D341Med (cell line): ENCODE results near the gene DUSP10.
A peak's percentile ranks its signal among the peaks of the same experiment; 100 is the strongest.

ENCODE experiments used
- DNase-seq: peaks from one replicate; pipeline ENCODE4 v3.0.0; 2012; ENCODE audit warnings: low spot score

The DUSP10 gene

DNA sequence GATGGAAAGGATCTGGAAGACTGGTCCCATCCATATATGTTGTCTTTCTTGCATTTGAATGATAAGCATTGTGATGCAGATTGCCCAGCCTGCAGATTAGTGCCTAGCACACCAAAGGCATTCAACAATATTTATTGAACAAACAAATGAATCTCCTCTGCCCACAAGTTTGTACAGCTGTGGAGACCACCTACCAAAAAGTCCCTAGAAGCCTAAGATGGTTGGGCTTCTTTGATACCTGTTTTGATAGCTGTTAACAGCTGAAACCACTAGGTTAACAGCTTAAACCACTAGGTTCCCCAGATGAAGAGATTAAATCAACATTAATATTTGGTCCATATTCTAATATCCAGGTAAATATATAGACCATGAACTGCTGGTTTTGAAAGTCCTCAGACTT is 9.8 kb downstream of the DUSP10 start:
- DNase-seq = no peak

DNA sequence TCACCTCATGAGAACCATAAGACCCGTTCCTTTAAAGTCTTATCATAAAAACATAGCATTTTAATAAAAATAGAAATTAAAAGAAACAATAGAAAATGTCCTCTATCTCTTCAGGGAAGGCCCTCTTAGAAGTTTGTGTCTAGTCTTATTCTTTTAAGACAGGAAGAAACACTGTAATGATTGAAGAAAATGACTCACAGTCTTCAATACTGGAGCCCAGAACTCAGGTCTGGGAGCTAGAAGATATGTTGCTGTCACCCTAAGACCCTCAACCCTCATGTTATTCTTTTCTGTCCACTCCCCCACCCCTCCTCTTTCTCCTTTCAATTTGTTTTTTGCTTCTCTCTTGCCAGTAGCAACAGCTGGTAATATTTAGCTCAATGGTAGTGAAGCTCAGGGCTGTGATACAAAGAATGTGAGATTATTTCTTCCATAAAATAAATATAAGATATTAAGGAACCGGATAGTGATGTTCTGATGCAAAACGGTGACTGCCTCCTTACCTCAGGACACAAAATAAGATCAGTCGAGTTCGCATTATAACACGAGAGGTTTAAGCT is 12.0 kb downstream of the DUSP10 start:
- no peak for DNase-seq

DNA sequence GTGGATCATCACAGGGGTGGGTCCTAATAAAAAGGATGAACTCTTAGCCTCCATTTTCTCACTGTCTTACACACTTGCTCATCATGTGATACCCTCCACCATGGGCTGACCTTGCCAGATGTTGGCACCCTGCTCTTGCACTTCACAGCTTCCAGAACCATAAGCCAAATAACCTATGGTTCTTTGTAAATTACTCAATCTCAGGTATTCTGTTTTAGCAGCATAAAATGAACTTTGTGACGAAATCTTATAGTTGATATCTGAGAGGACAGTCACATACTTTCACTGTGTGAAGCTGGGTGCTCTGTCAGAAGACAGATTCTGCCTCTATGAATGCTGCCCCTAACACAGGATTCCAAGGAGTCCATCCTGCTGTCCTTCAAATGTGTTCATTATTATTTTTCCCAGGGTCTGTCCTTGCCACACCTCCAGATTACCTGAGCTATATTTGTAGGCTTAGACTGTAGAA is 13.8 kb downstream of the DUSP10 start:
- no peak for DNase-seq

DNA sequence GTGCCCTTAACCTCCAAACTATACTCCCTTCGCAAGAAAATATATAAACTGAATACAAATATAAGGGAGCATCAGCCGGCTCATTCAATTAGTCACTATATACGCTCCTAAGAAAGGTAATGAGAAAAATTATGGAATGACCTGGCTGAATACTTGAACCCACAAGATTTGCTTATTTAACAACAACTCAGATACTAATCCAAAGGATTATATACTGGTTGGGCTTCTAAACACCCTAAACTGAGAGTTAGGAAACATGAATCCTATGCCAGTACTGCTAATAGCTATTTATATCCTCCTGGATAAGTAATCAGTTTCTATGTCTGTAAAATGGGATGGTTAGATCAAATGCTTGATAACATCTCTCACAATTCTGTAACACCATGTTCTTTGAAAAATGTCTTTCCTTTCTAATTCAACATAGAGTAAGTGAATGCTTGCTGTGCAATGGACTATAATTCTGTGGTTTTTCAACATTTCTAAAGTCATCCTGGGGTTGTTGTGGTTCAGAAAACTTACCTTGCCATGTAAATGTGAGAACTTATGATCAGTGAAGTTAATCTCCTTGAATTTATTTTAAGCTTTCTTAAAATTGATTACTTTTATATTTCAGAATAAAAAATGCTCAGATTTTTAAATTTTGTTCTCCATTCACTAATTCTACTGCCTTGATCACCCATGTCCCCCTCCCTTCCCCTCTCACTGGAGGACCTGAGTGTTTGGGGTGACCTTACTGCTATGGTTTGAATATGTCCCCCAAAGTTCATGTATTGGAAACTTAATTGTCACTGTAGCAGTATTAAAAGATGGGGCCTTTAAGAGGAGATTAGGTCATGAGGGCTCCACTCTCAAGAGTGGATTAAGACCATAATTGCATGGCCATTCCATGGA is 14.5 kb downstream of the DUSP10 start:
- no peak for DNase-seq

DNA sequence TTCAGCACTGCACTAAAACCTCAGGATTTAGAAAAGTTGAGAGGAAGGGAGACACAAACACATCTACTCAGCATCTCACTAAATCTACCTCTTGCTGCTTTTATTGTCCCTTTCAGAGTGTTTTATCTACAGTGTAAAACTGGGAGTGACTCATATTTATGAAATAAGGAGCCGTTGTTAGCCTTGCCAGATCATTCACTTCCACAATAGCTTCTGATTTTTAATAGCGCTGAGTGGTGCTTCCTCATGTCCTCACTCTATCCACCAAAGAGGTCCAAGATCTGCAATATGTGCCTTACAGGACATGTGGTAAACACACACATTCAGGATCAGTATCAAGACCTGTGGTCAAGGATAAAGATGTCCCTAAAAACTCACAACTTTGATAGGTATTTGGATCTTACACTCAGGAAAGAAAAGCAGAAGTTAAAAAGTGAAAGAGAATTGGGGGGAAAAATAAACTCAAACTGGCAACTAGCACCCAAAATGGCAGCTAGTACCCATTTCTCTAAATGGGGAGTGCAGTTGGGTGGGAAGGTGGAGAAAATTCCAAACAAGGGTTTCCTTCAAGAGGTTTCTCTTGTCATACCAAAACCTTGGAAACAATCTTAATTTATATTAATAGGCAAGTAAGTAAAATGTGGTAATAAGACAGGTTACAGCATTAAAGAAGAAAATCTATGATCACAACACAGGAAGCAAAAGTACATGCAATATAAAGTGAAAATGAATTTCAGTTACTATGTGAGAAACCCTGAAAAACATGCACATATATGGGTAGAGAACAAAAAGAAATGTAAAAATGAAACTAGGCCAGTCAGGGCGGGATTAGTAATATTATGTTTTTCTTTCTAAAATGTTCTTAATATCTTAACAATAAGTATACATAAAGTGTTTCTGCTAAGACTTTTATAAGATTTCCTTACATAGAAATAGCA is 15.9 kb downstream of the DUSP10 start:
- DNase-seq = no peak

DNA sequence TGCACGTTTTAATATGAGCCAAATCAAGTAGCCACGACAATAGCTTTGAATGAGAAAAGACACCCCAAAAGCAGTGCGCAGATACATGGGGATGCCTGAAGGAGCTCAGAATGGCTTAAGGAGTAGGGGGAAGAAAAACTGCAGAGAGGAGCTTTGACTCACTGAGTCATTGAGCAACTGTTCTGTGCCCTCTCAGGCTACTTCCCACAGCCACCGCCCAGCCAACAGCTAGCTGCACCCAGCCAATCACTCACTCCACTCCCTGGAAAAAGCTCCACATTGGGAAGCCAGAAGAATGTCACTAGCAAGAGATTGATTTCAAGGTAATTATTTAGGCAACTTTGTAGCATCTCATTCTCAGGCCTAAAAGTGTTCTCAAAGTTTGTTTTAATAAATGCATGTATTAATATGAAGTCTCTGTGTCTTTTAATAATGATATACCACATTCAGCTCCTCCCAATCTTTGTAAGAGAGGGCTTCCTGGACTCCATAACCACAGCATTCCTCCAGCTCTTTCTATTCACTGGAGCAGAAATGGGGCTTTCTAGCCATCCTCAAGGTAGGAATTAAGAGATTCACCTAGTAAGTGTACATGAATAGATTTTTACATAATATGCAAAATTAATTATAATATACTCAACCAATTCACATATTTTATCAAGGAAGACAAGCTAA is 16.8 kb downstream of the DUSP10 start:
- no peak for DNase-seq

DNA sequence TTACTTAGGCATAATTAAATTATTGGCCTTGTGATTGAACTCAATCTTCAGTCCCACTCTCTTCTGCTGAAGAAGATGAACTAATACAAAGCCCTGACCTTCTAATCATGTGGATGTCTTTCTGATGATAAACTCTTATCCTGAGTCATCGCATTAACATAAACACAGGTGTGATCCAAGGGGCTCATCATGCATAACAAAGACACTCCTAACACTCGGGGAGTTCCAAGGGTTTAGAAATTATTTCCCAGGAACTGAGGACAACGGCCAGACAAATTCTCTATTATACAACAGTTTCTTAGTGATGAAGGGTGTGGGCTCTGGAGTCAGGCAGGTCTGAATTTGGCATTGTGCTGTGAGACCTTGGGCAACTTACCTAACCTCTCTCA is 18.0 kb downstream of the DUSP10 start:
- no peak for DNase-seq

DNA sequence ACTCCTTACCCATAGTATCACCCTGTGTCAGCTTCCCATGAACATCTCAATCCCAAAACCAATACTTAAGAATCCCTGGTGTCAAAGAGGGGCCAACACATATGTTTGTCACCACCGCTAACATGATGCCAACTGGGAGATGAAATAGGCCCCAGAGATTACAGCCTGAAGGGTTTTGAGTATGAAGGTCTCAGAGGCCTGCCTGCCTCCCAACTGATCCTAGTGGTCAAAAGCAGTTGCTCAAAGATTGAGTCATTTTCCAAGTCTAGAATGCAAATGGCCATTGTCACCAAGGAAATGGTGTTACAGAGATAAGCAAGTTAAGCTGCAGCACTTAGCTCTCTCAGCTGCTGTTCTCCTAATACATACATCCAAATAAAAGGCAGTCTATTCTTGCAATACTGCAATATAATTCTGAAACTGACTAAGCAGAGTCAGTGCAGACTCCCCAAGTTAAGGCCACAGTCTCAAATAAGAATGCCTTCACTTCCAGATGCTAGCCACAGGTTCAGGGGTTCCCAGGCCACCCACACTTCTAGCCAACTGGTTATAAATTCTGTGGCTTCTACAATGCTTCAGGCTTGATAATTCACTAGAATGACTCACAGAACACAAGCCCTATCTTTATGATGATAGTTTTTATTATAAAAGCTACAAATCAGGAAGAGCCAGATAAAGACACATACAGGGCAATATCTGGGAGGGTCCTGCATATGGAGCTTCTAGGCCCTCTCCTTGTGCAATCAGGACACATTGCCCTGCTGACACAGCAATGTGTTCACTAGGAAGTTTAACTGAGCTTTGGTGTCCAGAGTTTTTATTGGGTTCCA is 18.7 kb downstream of the DUSP10 start:
- DNase-seq = no peak

DNA sequence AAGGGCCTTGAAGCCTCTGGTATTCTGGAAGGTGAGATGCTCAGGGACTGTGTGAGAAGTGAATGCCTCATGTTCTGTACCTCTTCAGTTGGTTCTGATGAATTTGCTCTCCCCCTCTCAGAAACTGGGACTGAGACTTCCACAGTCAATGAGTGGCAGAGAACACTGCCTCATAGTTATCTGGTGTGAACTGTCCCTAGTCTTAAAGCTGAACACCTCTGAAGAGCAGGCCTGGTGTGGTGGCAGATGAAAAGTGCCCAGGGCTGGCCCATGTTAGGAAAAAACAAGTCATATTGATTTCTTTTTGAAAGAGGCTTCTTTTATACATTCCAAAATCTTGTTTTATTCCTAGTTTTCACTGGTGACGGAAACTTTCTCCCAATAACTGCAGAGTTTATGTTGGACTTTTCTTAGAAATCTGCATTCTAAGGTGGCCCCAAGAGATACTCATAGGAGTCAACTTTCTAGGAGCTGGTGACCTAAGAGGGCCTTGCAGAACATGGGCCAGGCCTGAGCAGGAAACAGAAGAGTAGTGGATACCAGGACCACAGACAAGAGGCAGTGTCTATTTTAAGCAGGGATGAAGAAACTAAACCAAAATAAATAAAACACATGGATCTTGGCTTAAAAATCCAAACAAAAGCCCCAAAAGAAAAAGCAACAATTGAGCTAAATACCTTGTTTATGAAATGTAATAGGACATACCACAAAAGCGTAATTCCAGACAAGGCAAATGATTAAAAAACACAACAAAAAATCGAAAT is 19.5 kb downstream of the DUSP10 start:
- DNase-seq = no peak

DNA sequence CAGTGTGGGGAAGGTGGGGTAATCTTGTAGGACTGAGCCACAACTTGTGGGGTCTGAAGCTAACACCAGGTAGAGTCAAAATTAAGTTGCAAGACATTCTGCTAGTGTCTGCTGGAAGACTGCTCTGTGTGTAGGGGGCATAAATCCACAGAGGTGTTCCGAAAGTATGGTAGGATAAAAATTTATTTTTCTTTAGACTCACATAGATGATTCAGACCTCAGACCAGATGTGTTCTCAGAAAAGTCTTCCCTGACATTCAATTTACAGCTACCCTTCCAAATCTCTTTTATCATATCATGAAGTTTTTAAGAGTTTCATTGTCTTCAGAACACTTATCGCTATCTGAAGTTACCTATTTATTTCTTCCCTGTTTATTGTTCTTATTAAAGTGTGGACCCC is 21.3 kb downstream of the DUSP10 start:
- no peak for DNase-seq

DNA sequence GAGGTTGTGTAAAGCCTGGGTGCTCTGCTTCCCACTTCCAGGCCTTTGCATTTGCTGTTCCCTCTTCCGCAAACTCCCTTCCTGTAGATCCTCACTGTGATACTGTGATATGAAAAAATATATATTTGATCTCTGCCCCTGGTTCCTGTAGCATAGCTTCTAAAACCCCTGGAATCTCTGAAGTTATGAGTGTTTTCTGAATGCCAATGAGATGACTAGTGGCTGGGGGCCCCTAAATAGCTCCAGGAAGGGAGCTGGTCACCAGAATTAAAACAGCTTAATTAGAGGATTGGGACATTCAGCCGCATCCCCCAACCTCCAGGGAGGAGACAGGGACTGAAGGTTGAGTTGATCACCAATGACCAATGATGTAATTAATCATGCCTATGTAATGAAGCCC is 21.9 kb downstream of the DUSP10 start:
- DNase-seq = no peak

DNA sequence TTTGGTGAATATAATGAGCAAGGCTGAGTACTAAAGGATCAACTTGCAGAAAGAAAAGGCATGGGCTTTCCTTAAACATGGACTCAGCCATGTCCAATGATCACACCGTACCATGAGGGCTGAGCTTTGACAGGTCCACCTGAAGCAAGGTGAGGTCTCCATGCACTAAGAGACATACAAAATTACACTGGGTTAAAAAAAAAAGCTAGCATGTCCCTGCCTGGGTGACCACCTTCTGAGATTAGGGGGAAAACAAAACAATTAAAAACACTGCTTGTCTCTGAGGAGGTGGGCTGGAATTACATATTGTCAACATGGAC is 22.7 kb downstream of the DUSP10 start:
- no peak for DNase-seq

DNA sequence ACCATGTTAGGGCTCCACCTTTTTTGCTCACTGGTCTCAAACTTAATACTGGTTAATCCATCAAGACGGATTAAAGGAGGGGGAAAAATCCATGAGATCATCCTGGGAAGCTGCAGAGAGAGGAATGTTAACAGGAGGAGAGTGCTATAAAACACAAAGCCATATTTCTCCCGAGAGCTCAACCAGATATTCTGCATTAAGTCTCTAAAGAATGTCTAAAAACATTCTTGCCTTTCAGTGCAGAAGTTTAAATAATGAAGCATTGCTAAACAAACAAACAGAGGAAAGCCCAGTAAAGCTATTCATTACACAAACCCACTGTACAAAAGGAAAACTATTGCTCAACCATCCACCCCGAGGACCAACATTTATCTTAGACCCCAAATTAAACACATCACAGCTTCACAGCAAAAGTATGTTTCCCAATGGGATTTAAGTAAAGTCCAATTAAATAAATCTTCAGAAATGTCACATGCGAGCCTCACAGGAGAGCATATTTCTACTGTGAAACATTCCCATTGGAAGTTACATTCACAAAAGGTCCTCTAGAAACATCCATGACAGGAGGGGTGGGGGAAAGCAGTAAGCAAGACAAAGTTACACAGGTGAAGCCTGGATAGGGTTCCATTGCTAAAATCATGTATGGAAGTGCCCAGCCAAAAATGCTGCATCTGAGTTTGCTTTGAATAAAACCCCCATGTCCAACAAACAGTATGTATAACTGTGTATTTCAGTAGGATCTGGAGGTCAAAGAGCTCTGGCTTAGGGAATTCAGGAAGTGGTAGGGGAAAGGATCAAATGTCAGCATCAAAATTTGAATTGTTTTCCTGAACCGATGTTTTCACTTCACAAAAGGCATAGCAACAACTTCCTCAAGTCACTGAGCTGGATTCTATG is 23.3 kb downstream of the DUSP10 start:
- peak; percentile 72 for DNase-seq

DNA sequence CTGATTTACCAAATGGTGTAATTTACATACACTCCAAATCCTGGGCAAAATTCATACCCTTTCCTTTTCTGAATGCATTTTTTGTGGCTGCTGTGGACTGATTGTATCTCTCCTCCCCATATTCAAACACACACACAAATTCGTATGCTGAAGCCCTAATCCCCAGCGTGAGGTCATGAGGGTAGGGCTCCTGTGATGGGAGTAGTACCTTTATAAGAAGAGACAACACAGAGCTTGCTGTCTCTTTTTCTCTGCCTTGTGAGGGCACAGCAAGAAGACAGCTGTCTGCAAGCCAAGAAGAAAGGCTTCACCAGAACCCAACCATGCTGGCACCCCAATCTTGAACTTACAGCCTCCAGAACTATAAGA is 24.4 kb downstream of the DUSP10 start:
- no peak for DNase-seq

DNA sequence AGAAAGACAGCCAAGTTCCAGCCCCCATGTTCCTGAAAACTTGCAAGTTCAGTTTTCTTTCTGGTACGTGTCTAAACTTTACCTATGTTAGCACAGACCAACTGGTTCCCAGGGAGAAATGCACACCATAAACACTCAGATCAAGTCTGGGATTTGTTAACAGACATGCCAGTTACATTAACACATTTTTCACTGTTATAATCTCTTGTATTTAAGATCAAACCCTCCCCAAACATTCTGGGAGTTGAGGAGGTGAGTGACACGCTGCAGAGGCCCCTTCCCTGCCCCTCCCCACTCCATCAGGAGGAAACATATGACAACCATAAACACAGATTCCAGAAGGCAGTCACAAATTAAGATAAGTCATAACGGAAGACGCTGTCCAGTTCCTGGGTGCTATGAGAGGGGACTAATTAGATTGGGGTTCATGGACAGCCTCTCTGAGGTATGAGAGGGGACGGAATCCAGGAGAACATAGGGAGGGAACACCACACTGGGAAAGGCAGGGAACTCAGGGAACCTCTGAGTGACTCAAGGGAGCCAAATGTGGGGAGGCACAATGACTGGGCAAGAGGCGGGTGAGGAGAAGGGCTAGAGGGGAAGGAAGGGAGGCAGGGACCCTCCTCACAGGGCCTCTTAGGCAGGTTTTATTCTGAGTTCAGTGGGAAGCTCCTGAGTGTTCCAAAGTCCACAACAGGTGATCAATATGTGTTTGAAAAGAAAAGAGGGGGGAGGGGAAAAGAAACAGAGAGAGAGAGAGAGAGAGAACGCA is 25.0 kb downstream of the DUSP10 start:
- DNase-seq = no peak

DNA sequence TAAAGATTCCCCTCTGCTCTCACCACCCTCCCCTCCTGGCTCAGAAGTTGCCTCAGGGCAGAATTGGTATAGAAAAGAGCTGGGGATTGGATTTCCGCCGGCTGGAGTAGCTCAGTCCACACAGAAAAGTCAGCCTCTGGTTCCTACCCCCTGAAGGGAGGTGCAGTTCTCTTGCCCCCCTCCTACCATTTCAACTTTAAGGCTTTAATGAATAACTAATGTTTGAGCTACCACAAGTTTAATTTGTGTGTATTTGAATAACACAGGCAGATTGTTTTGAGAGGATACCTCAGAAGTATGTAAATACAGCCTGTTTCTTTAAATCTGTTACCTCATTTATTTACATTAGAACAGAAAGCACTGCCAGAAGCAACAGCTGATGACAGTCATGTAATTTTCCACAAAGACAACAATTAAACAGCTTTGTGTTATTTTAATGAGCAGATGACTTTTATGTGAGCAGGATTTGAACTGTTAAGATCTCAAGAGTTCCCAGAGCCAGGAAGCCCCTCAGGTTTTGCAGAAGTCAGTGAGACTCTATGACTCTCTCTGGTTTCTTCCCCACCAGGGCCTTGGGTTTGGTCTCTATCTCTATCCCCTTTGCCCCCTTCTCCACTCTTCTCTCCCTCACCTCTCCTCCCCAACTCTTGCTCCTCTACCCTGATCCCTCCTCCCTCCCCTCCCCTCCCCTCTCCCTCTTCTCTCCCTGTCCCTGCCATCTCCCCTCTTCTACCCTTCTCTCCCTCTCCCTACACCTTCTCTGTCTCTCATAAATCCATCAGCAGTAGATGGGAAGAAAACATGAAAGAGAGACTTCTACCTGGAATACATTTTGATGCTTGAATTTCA is 26.3 kb downstream of the DUSP10 start:
- DNase-seq = no peak

DNA sequence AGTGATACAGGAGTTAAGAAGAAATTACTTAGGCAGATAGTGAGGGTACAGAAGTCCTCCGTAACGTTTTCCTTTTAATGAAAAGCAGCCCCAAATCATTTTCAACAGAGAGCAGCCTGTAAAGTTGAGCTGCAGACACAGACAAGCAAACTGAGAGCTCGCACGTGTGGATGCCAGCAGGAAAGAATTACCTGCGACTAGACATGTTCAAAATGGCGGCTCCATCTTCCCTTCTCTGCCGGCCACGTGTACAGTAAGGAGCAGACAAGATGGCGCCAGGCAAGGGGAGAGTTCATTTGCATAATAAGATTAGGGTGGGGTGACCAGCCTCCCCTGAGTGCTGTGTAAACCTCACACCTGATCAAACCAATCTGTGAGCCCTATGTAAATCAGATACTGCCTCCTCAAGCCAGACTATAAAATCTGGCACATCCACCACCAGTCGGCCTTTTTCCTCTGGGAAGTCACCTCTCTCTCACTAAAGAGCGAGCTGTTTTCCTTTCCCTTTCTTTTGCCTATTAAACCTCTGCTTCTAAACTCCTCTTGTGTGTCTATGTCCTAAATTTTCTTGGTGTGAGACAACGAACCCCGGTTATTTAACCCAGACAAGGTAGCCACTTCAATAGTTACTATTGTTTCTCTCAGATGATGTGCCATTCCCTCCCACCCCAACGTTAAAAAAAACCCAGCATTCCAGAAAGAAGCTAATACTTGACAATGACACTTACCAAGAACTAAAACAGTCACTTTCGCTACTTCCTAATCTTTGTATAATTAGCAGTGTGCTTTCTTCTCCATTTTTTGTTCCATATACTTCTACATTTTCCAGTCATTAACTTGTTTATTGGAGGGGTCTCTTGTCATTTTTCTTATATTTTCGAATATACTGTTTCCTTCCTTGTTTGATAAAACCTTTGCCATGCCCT is 27.4 kb downstream of the DUSP10 start:
- peak; percentile 47 for DNase-seq
